IMR-90 (cell line): Measurements from ENCODE around the gene SLC34A2. TPM values are rescaled to one million over a fixed set of nuclear protein-coding genes. Genes with fewer than 3 reads are reported as not detected.

ENCODE experiments used
- ATAC-seq: fragments of 200-7000 bp; cut with Tn5 transposase; 2 replicates; pipeline ENCODE4 v1.9.1; 2020; ENCODE audit warnings: low read depth, mild to moderate bottlenecking, moderate library complexity
- BruUV-seq: library from RNA; stranded (reverse); fragments of 400-500 nt; replicated peaks from 2 replicates; lab custom pipeline; 2021; lab: Mats Ljungman, UMichigan
- CTCF ChIA-PET: fragments of 300-600 bp; formaldehyde crosslinking; extraction: SDS; loops from one replicate; lab custom pipeline; 2021; ENCODE audit warnings: antibody characterized with exemption; lab: Yijun Ruan, JAX
- POLR2A ChIA-PET: fragments of 300-600 bp; sonication (Branson Sonifier 250); formaldehyde crosslinking; loops from one replicate; lab custom pipeline; 2022; ENCODE audit warnings: antibody characterized with exemption; ENCODE audit not compliant: unreplicated experiment; lab: Charles Lee
- DNase-seq: peaks from one replicate; pipeline ENCODE4 v3.0.0; 2013
- H2AFZ ChIP-seq: replicated peaks from 2 replicates; pipeline ENCODE3; 2013; ENCODE audit warnings: low read length, mild to moderate bottlenecking; ENCODE audit not compliant: poor library complexity
- H2AK5ac ChIP-seq: 2 replicates; pipeline ENCODE4 v1.6.1; 2013; ENCODE audit warnings: low read depth, low read length, inconsistent platforms
- H2AK9ac ChIP-seq: replicated peaks from 2 replicates; pipeline ENCODE3; 2013; ENCODE audit warnings: mild to moderate bottlenecking, low read depth, low read length, moderate library complexity; ENCODE audit not compliant: poor library complexity
- H2BK120ac ChIP-seq: 2 replicates; pipeline ENCODE4 v1.6.1; 2013; ENCODE audit warnings: low read depth, low read length, inconsistent platforms
- H2BK15ac ChIP-seq: 3 replicates; pipeline ENCODE4 v1.6.1; 2013; ENCODE audit warnings: low read depth, low read length, inconsistent platforms
- H2BK20ac ChIP-seq: 2 replicates; pipeline ENCODE4 v1.6.1; 2013; ENCODE audit warnings: low read depth, mild to moderate bottlenecking, inconsistent platforms, low read length, moderate library complexity
- H2BK5ac ChIP-seq: 2 replicates; pipeline ENCODE4 v1.6.1; 2013; ENCODE audit warnings: mild to moderate bottlenecking, low read depth, low read length, inconsistent platforms; ENCODE audit not compliant: poor library complexity, severe bottlenecking
- H3K14ac ChIP-seq: replicated peaks from 2 replicates; pipeline ENCODE4 v1.6.1; 2013; ENCODE audit warnings: low read depth, low read length, inconsistent platforms
- H3K18ac ChIP-seq: 2 replicates; pipeline ENCODE4 v1.6.1; 2013; ENCODE audit warnings: low read depth, low read length, control low read depth
- H3K23ac ChIP-seq: 2 replicates; pipeline ENCODE4 v1.6.1; 2013; ENCODE audit warnings: low read depth, low read length, inconsistent platforms
- H3K27ac ChIP-seq: 2 replicates; pipeline ENCODE4 v1.5.1; 2013; ENCODE audit warnings: mild to moderate bottlenecking, control low read depth, low read length; ENCODE audit not compliant: insufficient read depth
- H3K27me3 ChIP-seq: 2 replicates; pipeline ENCODE4 v1.6.1; 2013; ENCODE audit warnings: low read length; ENCODE audit not compliant: control insufficient read depth, insufficient read depth
- H3K36me3 ChIP-seq: 2 replicates; pipeline ENCODE4 v1.6.1; 2013; ENCODE audit warnings: low read length, mixed read lengths; ENCODE audit not compliant: control insufficient read depth, insufficient read depth
- H3K4ac ChIP-seq: 2 replicates; pipeline ENCODE4 v1.6.1; 2013; ENCODE audit warnings: low read depth, low read length, inconsistent platforms
- H3K4me1 ChIP-seq: 2 replicates; pipeline ENCODE4 v1.6.1; 2013; ENCODE audit warnings: low read length, mixed read lengths; ENCODE audit not compliant: control insufficient read depth, insufficient read depth
- H3K4me2 ChIP-seq: 2 replicates; pipeline ENCODE4 v1.6.1; 2013; ENCODE audit warnings: low read depth, mild to moderate bottlenecking, control low read depth, low read length, moderate library complexity
- H3K4me3 ChIP-seq: 2 replicates; pipeline ENCODE4 v1.5.1; 2013; ENCODE audit warnings: low read depth, mild to moderate bottlenecking, control low read depth, low read length, moderate library complexity; ENCODE audit not compliant: insufficient read depth
- H3K56ac ChIP-seq: 2 replicates; pipeline ENCODE4 v1.6.1; 2013; ENCODE audit warnings: low read length, inconsistent platforms; ENCODE audit not compliant: insufficient read depth; ENCODE audit errors: extremely low read depth
- H3K79me1 ChIP-seq, 2 experiments: 2 replicates each; pipeline ENCODE4 v1.6.1; 2013; ENCODE audit warnings: low read length in 2 of 2, inconsistent platforms in 1 of 2, low read depth in 1 of 2
- H3K9ac ChIP-seq: 2 replicates; pipeline ENCODE4 v1.6.1; 2013; ENCODE audit warnings: low read depth, low read length, control low read depth
- H3K9me1 ChIP-seq: 2 replicates; pipeline ENCODE4 v1.6.1; 2013; ENCODE audit warnings: low read length, inconsistent platforms; ENCODE audit not compliant: insufficient read depth
- H3K9me3 ChIP-seq: 2 replicates; pipeline ENCODE4 v1.6.1; 2013; ENCODE audit warnings: low read length; ENCODE audit not compliant: control insufficient read depth, insufficient read depth
- H4K20me1 ChIP-seq: 2 replicates; pipeline ENCODE4 v1.6.1; 2013; ENCODE audit warnings: low read length, inconsistent platforms; ENCODE audit not compliant: insufficient read depth
- H4K5ac ChIP-seq: 2 replicates; pipeline ENCODE4 v1.6.1; 2013; ENCODE audit warnings: mild to moderate bottlenecking, low read depth, low read length, control low read depth
- H4K8ac ChIP-seq, 2 experiments: 2 replicates each; pipeline ENCODE4 v1.6.1; 2013; ENCODE audit warnings: low read depth in 2 of 2, low read length in 2 of 2, control low read depth in 1 of 2, inconsistent platforms in 1 of 2
- H4K91ac ChIP-seq: 2 replicates; pipeline ENCODE4 v1.6.1; 2013; ENCODE audit warnings: low read depth, low read length, inconsistent platforms; ENCODE audit not compliant: insufficient read depth
- BHLHE40 ChIP-seq: fragments of 150-350 bp; IDR thresholded peaks from 2 replicates; pipeline ENCODE4 v1.6.1; 2016; ENCODE audit warnings: mild to moderate bottlenecking, low read depth, low read length
- CEBPB ChIP-seq: IDR thresholded peaks from 2 replicates; pipeline ENCODE4 v1.6.1; 2012; ENCODE audit warnings: low read depth, low read length, improper control_type of control experiment
- CHD1 ChIP-seq: IDR thresholded peaks from 2 replicates; pipeline ENCODE4 v1.6.1; 2012; ENCODE audit warnings: low read depth, low read length, improper control_type of control experiment
- CTCF ChIP-seq: conservative IDR thresholded peaks from 2 replicates; pipeline ENCODE4 v1.5.1; 2012; ENCODE audit warnings: mild to moderate bottlenecking, low read depth, low read length, improper control_type of control experiment
- ELK1 ChIP-seq: fragments of 150-350 bp; IDR thresholded peaks from 2 replicates; pipeline ENCODE4 v1.6.1; 2016; ENCODE audit warnings: low read depth, mild to moderate bottlenecking, low read length, moderate library complexity, borderline replicate concordance
- FOS ChIP-seq: fragments of 150-350 bp; IDR thresholded peaks from 2 replicates; pipeline ENCODE4 v1.6.1; 2016; ENCODE audit warnings: low read depth, low read length
- MAFK ChIP-seq: IDR thresholded peaks from 2 replicates; pipeline ENCODE4 v1.6.1; 2012; ENCODE audit warnings: low read depth, low read length, improper control_type of control experiment
- MAZ ChIP-seq: IDR thresholded peaks from 2 replicates; pipeline ENCODE4 v1.6.1; 2012; ENCODE audit warnings: low read depth, mild to moderate bottlenecking, low read length, improper control_type of control experiment, moderate library complexity, borderline replicate concordance
- MXI1 ChIP-seq: IDR thresholded peaks from 2 replicates; pipeline ENCODE4 v1.6.1; 2012; ENCODE audit warnings: low read depth, mild to moderate bottlenecking, low read length, moderate library complexity, borderline replicate concordance
- NFE2L2 ChIP-seq: fragments of 150-350 bp; IDR thresholded peaks from 2 replicates; pipeline ENCODE4 v1.6.1; 2016; ENCODE audit warnings: low read depth, mild to moderate bottlenecking, low read length
- POLR2A ChIP-seq: IDR thresholded peaks from 2 replicates; pipeline ENCODE4 v1.6.1; 2012; ENCODE audit warnings: mild to moderate bottlenecking, low read depth, low read length
- RAD21 ChIP-seq: IDR thresholded peaks from 2 replicates; pipeline ENCODE4 v1.6.1; 2012; ENCODE audit warnings: low read length, improper control_type of control experiment
- RCOR1 ChIP-seq: IDR thresholded peaks from 2 replicates; pipeline ENCODE4 v1.6.1; 2012; ENCODE audit warnings: mild to moderate bottlenecking, low read length, improper control_type of control experiment; ENCODE audit not compliant: insufficient replicate concordance
- RFX5 ChIP-seq: IDR thresholded peaks from 2 replicates; pipeline ENCODE4 v1.8.0; 2012; ENCODE audit warnings: low read depth, mild to moderate bottlenecking, low read length, moderate library complexity
- SMC3 ChIP-seq: fragments of 150-350 bp; IDR thresholded peaks from 2 replicates; pipeline ENCODE4 v1.6.1; 2016; ENCODE audit warnings: low read depth, mild to moderate bottlenecking, antibody characterized with exemption, low read length, moderate library complexity
- USF2 ChIP-seq: fragments of 150-350 bp; IDR thresholded peaks from 2 replicates; pipeline ENCODE4 v1.6.1; 2017; ENCODE audit warnings: mild to moderate bottlenecking, antibody characterized with exemption, low read length, low read depth
- WGBS, 2 experiments: methylation state at CpG; one replicate each; pipeline versions ENCODE4 v1.1.5 to v1.1.7; 2013; ENCODE audit warnings: missing lambda C conversion rate in 2 of 2; ENCODE audit not compliant: insufficient read length in 1 of 2; ENCODE audit errors: extremely low coverage in 2 of 2; 5-methylcytosine and 5-hydroxymethylcytosine counted together
- dilution Hi-C: fragments of 300-500 bp; cut with HindIII; formaldehyde crosslinking; loops from one replicate; pipeline ENCODE4 v1.14.3; 2018; ENCODE audit warnings: low sequenced_read_pairs; ENCODE audit not compliant: unreplicated experiment
- in situ Hi-C: fragments of 300-500 bp; cut with MboI; formaldehyde crosslinking; loops from 3 replicates; pipeline ENCODE4 v1.14.3; 2019; ENCODE audit warnings: low sequenced_read_pairs, inconsistent platforms, mixed read lengths
- intact Hi-C: fragments of 100-400 bp; cut with micrococcal nuclease; formaldehyde crosslinking; loops from 2 replicates; pipeline ENCODE4 v1.10.0; 2022
- polyA plus RNA-seq, 3 experiments: library from polyadenylated mRNA; depleted of rRNA; stranded (reverse); fragments of >200 nt; gene quantifications; 2 replicates each; pipeline ENCODE4 v1.2.3, GENCODE V29; 2012; ENCODE audit warnings: low replicate concordance in 1 of 3
- total RNA-seq: library from RNA; depleted of rRNA; stranded (reverse); fragments of >200 nt; gene quantifications from 2 replicates; pipeline ENCODE4 v1.2.3, GENCODE V29; 2012

The SLC34A2 gene
- total and polyA plus RNA-seq, 2 of the 4 experiments (the other 2 are of a cell fraction): not detected

- Histone ChIP-seq H3K4me2 (no peak overlapping the region), H4K8ac (no peak overlapping the region), H3K14ac (no peak overlapping the region), H3K27me3 (no peaks in the 10 kb centered on the region), H3K4ac (no peak overlapping the region), H3K9me1 (no peaks in the 10 kb centered on the region), H3K9ac (no peak overlapping the region), H3K18ac (no peak overlapping the region), H2AK9ac (no peak overlapping the region), H3K4me3 (no peak overlapping the region), H2BK15ac (no peak overlapping the region), H2AFZ (no peak overlapping the region), H2BK20ac (no peak overlapping the region), H4K91ac (no peak overlapping the region), H4K20me1 (no peaks in the 10 kb centered on the region), H2BK5ac (no peak overlapping the region), H4K5ac (no peak overlapping the region), H3K23ac (no peak overlapping the region), H3K79me1 (no peaks in the 10 kb centered on the region), H3K36me3 (no peaks in the 10 kb centered on the region), H2AK5ac (no peak overlapping the region), H3K4me1 (no peaks in the 10 kb centered on the region), H3K27ac (no peak overlapping the region), H3K56ac (no peak overlapping the region), H3K9me3 (peaks cover 2% of the 10 kb centered on the region; the same call in 1 of the 2 replicates), H2BK120ac (no peak overlapping the region)
- dilution Hi-C loops (no loop called here), intact Hi-C loops (no loop called here), in situ Hi-C loops (no loop called here)
- ATAC-seq (no peak), DNase-seq (no peak)
- WGBS, 2 experiments: 75% methylated on average over 3 of the region's 7 CpGs; no CpG with 5 or more reads in 1 of the 2 experiments
- POLR2A ChIA-PET: no interaction called here
- CTCF ChIA-PET: no interaction called here
- BruUV-seq: no TSS peak
- no peak for TF ChIP-seq CHD1
- TF ChIP-seq MXI1: no peak
- TF ChIP-seq RCOR1: no peak
- no peak for TF ChIP-seq CTCF
- TF ChIP-seq RFX5: no peak
- no peak for TF ChIP-seq ELK1
- TF ChIP-seq FOS: no peak
- no peak for TF ChIP-seq NFE2L2
- no peak for TF ChIP-seq MAZ
- no peak for TF ChIP-seq POLR2A
- no peak for TF ChIP-seq SMC3
- TF ChIP-seq BHLHE40: no peak
- no peak for TF ChIP-seq CEBPB
- TF ChIP-seq USF2: no peak
- TF ChIP-seq RAD21: no peak
- TF ChIP-seq MAFK: no peak
Measured at GRCh38 chr4:25687773-25688172, 32.1 kb downstream of the SLC34A2 start.
